Subcutaneous abdominal adipose tissue (tissue), 5 donors: ENCODE results near the gene NRM.
"Not testable (repeated sequence)": the region's sequence is repeated elsewhere in the genome, so short reads cannot be mapped to it uniquely, and the experiment has no call there.

ENCODE experiments used
- H3K27ac ChIP-seq: one replicate; pipeline ENCODE4 v1.7.0; 2013; ENCODE audit warnings: low read depth, mild to moderate bottlenecking, inconsistent platforms, low read length, moderate library complexity
- H3K27me3 ChIP-seq, 5 donors: one replicate each; pipeline ENCODE4 v1.7.0; 2013; ENCODE audit warnings: low read length in 5 of 5, inconsistent platforms in 1 of 5; ENCODE audit not compliant: control insufficient read depth in 5 of 5, insufficient read depth in 4 of 5
- H3K36me3 ChIP-seq, 5 donors: one replicate each; pipeline ENCODE4 v1.7.0; 2013; ENCODE audit warnings: low read length in 5 of 5; ENCODE audit not compliant: control insufficient read depth in 5 of 5, insufficient read depth in 5 of 5
- H3K4me1 ChIP-seq, 5 donors: one replicate each; pipeline ENCODE4 v1.7.0; 2013; ENCODE audit warnings: low read length in 5 of 5, mild to moderate bottlenecking in 3 of 5, moderate library complexity in 1 of 5; ENCODE audit not compliant: control insufficient read depth in 5 of 5, insufficient read depth in 5 of 5
- H3K4me3 ChIP-seq, 5 donors: one replicate each; pipeline ENCODE4 v1.7.0; 2013; ENCODE audit warnings: low read length in 5 of 5, low read depth in 1 of 5
- H3K9ac ChIP-seq, 5 donors: one replicate each; pipeline ENCODE4 v1.7.0; 2013; ENCODE audit warnings: low read length in 5 of 5, mild to moderate bottlenecking in 4 of 5, moderate library complexity in 3 of 5
- H3K9me3 ChIP-seq, 5 donors: one replicate each; pipeline ENCODE4 v1.7.0; 2013; ENCODE audit warnings: low read length in 5 of 5; ENCODE audit not compliant: control insufficient read depth in 5 of 5
- donor health status: healthy.
- donor health status: healthy.
- donor health status: healthy.
- donor health status: healthy.
- donor health status: healthy.

Gene NRM

GRCh38 chr6:30719791-30720737, 29.3 kb upstream of the NRM start, which contains the start of gene TUBB:
Gene TUBB, plus strand, starts transcription at chr6:30720352. Its CDS starts 155 bp downstream, at chr6:30720507.
- H3K36me3 ChIP-seq: peaks cover 4 to 26% (median 24%) of the 10 kb centered on the region in 5 donors
- H3K27me3 ChIP-seq: no peaks in the 10 kb centered on the region
- peaks cover 8 to 50% (median 38%) of the 10 kb centered on the region in 5 donors for H3K4me1 ChIP-seq
- H3K4me3 ChIP-seq: peak within 1 kb of the TSS; percentile 86 to 94 (median 89)
- peak within 1 kb of the TSS; percentile 96 for H3K27ac ChIP-seq
- H3K9me3 ChIP-seq: no peaks in the 10 kb centered on the region
- H3K9ac ChIP-seq: peak within 1 kb of the TSS; percentile 80 to 89 (median 84)

- H3K4me3 ChIP-seq: peak overlapping the region; percentile 82 to 90 (median 88)
- peak overlapping the region in 4 of 5 donors; percentile 41 to 84 (median 62) for H3K9ac ChIP-seq
- peaks cover 8 to 50% (median 38%) of the 10 kb centered on the region in 5 donors for H3K4me1 ChIP-seq
Measured at GRCh38 chr6:30719356-30719755, 28.6 kb upstream of the NRM start.

GRCh38 chr6:30717845-30718720, 27.3 kb upstream of the NRM start:
- Histone ChIP-seq H3K9ac (peak overlapping the region in 1 of 5 donors; percentile 62), H3K4me1 (peaks cover 5 to 42% (median 38%) of the 10 kb centered on the region in 5 donors), H3K4me3 (peak overlapping the region; percentile 59 to 86 (median 85)), H3K27ac (peak overlapping the region; percentile 96), H3K36me3 (peaks cover 13 to 24% (median 22%) of the 10 kb centered on the region in 5 donors)
- H3K27me3 ChIP-seq, H3K9me3 ChIP-seq: not testable (repeated sequence)

More at GRCh38 chr6:30719356-30719755, 28.6 kb upstream of the NRM start:
- peaks cover 7 to 24% (median 23%) of the 10 kb centered on the region in 5 donors for H3K36me3 ChIP-seq
- H3K27me3 ChIP-seq: no peaks in the 10 kb centered on the region
- no peaks in the 10 kb centered on the region for H3K9me3 ChIP-seq
- H3K27ac ChIP-seq: peak overlapping the region; percentile 96

- H3K4me1 ChIP-seq: peaks cover 3 to 34% (median 32%) of the 10 kb centered on the region in 5 donors
- peak within 1 kb of the TSS; percentile 83 to 91 (median 85) for H3K4me3 ChIP-seq
- H3K36me3 ChIP-seq: peaks cover 10 to 27% (median 24%) of the 10 kb centered on the region in 5 donors
- peak within 1 kb of the TSS in 4 of 5 donors; percentile 77 to 85 (median 80) for H3K9ac ChIP-seq
- no peaks in the 10 kb centered on the region for H3K9me3 ChIP-seq
- H3K27me3 ChIP-seq: no peaks in the 10 kb centered on the region
- peak within 1 kb of the TSS; percentile 75 for H3K27ac ChIP-seq
Measured at GRCh38 chr6:30717129-30717844, 26.5 kb upstream of the NRM start, which contains the start of gene MDC1. Gene MDC1, minus strand, starts transcription at chr6:30717281. Its CDS starts 2,106 bp downstream, at chr6:30715175.

- Histone ChIP-seq H3K9ac (peak overlapping the region in 4 of 5 donors; percentile 77 to 85 (median 80)), H3K4me3 (peak overlapping the region; percentile 83 to 91 (median 85)), H3K4me1 (peaks cover 3 to 30% (median 27%) of the 10 kb centered on the region in 5 donors), H3K27ac (peak overlapping the region; percentile 75), H3K27me3 (no peaks in the 10 kb centered on the region), H3K36me3 (peaks cover 10 to 32% (median 29%) of the 10 kb centered on the region in 5 donors), H3K9me3 (no peaks in the 10 kb centered on the region)
Measured at GRCh38 chr6:30716879-30717128, 26.0 kb upstream of the NRM start.

GRCh38 chr6:30714263-30714662, 23.5 kb upstream of the NRM start:
- Histone ChIP-seq H3K9ac (no peak overlapping the region), H3K27ac (no peak overlapping the region), H3K4me3 (no peak overlapping the region), H3K27me3 (no peaks in the 10 kb centered on the region), H3K4me1 (peaks cover 3 to 18% (median 13%) of the 10 kb centered on the region in 5 donors), H3K36me3 (peaks cover 13 to 57% (median 43%) of the 10 kb centered on the region in 5 donors), H3K9me3 (no peaks in the 10 kb centered on the region)

GRCh38 chr6:30712441-30712945, 21.7 kb upstream of the NRM start:
- Histone ChIP-seq H3K9ac (no peak overlapping the region), H3K4me3 (no peak overlapping the region), H3K36me3 (peaks cover 16 to 73% (median 51%) of the 10 kb centered on the region in 5 donors), H3K4me1 (peaks cover under 1 to 9% (median 7%) of the 10 kb centered on the region in 5 donors), H3K27ac (no peak overlapping the region), H3K27me3 (no peaks in the 10 kb centered on the region), H3K9me3 (no peaks in the 10 kb centered on the region)

- H3K4me3 ChIP-seq: no peak overlapping the region
- H3K36me3 ChIP-seq: peaks cover 16 to 79% (median 58%) of the 10 kb centered on the region in 5 donors
- no peak overlapping the region for H3K27ac ChIP-seq
- no peak overlapping the region for H3K9ac ChIP-seq
- peaks cover 0 to 7% (median 6%) of the 10 kb centered on the region in 5 donors for H3K4me1 ChIP-seq
- H3K27me3 ChIP-seq: no peaks in the 10 kb centered on the region
- H3K9me3 ChIP-seq: no peaks in the 10 kb centered on the region
Measured at GRCh38 chr6:30711758-30712380, 21.1 kb upstream of the NRM start.
